ENCODE data around the gene PON3.

Gene PON3

DNA sequence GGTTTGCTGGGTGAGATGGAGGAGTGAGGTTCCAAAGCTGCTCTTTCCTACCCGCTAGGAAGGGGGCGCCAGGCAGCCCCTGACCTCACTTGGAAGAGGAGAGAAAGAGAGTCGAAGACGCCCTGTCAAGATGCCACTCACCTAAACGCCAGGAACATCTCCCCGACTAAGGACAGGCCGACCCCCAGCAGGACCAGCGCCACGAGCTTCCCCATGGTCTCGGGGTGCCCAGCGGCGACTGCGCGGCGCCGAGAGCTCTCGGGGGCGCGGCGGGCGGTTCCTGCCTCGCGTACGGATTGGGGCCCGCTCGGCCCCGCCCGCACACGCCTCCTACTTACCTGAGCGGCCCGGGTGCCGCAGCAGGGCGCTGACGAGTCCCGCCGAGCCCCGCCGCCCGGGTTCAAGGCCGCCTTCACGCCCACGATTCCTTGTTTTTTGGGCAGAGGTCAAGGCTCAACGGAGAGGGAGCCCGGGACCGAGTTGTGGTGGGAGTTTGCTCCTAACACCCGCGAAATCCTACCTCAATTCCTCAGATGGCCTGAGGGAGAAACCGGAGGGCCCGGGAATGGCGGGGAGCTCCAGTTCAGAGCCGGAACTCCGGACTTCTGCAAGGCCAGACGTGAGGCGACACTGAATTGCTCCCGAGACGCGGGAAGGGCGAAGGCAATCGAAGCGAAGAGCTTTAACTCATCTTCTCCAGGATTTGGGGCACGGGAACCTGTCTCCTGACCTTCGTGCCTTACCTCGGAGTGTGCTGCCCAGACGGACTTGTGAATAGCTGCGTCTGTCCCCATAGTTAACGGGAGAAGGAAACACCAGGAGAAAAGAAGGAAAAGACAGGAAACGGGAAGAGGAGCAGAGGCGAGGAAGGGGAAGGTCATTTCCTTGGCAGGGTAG is at the start of gene PON3:
Gene PON3, minus strand, starts transcription at position 240 of the 897 bp plus-strand sequence. Its CDS starts 25 bp downstream, at position 215.
- peak; percentile 57 for DNase-seq

DNA sequence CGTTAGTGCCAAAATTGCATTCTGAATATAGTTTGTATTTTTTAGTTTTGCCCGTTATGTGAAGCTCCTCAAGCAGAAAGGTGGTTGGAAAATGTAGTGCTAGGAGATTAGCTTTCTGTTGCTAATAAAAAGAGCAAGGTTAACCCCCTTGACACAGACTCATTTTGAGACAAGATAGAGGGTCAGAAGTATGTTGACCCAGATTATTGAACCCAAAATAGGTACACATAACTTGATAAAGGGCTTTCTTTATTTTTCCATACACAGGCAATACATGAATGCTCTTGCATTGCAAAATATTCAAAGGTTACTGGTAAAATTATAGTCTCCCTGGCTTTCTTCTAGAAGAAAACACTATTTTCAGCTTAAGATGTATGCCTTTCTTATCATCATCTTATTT is 48.6 kb upstream of the PON3 start:
- DNase-seq: no peak

DNA sequence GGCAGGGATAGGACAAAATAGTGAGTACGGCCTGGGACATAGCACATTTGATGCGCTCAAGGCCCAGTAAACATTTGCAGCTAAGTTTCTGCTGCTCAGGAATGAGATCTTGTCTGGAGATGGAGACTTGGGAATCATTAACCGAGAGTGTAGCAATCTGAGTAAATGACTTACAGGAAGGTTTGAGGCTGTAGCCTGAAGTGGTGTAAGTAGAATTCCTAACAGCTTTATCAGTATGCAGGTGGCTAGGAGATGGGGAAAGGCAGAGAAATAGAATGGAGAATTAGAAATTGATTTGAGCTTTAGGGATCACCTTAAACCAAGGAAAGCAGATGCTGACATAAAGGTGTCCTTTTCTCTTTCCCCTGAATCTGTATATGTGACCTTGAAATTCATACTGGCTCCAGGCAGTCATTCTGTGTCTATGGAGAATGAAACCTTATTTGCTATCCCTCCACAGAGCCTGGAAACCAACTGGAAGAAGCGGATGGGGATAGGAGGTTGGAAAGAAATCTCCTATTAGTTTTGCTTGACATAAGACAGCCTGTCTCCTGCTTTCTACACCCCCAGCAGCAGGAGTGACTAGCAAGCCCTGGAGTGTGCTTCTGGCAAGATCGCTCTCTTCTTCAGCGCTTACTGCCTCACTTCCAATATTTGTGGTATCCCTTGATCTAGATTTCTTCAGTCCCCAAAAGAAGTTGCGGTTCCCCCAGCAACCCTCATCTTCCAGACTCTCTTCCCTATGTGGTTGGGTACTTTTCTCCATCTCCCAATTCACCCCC is 45.1 kb upstream of the PON3 start:
- DNase-seq: no peak

DNA sequence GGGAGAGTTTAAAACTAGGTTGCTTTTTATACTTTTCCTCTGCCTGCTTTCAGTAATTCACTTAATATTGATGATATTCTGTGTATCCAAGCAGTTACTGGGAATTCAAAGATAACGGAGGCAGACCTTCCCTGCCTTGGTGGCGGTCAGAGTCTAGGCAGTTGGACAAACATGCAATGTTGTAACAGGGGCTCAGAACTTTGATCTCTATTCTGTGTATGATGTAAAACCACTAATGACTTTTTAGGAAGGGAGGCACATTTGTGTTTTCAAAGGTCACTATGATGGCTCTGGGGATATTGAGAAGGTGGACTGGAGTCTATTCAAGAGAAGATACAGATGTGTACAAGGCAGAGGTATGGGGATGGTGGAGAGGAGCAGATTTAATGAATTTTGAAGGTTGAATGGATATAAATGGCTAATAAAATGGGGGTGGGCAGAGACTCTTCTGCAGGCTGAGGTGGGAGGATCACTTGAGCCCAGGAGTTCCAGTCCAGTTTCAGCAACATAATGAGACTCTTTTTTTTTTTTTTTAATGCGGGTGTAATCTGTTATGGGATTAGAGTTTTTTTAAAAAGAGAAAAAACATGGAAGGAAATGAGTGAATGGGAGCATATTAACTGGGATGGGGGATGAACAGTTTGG is 44.3 kb upstream of the PON3 start:
- DNase-seq: no peak

DNA sequence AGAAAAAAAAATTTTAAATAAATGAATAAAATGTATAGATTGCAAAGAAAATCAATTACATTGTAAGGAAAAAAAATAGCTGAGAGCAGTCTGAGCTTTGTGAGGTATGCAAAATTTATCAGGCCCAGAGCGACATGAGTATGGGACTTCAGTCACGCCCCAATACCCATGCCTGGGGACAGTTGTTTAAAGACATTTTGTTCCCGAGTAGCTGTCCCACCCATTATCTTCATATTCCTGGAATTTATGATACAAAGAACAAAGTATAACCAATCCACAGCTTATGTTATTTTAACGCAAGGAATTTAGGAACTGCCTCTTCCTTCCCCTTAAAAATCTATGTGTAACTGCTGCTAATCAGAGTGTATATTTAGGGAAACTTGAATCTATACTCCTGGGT is 40.2 kb upstream of the PON3 start:
- DNase-seq: no peak

GRCh38 chr7:95435422-95435780 is 39.2 kb upstream of the PON3 start:
- DNase-seq: no peak

DNA sequence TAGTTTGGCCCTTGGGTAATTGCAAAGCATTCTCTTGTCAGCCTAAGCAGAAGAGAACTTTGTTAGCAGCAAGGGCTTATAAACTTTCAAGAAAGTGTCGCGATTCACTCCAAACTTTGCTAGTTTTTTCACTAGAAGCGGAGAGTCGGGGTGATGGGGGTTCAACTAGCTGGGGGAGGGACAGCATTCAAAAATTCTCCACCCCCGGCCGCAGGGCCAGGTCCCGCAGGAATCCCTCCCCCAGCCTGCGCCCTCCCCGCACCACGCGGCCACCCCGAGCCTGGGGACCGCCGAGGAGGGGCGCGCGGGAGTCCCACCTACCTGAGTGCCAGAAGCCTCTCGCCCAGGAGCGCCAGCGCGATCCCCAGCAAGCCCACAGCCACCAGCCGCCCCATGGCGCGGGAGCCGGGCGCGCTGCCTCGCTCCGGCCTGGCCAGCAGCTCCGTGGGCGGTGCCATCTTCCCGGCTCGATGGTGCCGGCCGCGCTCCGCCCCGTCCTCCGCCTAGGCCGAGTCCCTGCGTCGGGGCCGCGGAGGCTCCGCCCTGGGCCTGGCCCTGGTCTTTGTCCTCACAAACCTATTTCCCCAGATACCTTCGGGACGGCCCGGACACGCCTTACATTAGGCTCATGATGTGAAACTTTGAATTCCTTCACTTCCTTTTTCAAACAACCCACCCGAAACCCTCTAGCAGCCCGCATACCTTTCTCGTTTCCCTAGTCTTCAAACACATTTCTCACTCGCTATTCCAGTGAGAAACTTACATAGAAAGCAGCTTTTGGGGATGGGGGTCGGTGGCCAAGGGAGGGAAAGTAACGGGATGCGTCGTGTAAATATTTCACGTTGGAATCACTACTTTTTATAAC is 38.6 kb upstream of the PON3 start, which contains the start of gene PON2:
Gene PON2, minus strand, starts transcription at position 472 of the 865 bp plus-strand sequence. Its CDS starts 77 bp downstream, at position 395.
- DNase-seq: peak; percentile 71

DNA sequence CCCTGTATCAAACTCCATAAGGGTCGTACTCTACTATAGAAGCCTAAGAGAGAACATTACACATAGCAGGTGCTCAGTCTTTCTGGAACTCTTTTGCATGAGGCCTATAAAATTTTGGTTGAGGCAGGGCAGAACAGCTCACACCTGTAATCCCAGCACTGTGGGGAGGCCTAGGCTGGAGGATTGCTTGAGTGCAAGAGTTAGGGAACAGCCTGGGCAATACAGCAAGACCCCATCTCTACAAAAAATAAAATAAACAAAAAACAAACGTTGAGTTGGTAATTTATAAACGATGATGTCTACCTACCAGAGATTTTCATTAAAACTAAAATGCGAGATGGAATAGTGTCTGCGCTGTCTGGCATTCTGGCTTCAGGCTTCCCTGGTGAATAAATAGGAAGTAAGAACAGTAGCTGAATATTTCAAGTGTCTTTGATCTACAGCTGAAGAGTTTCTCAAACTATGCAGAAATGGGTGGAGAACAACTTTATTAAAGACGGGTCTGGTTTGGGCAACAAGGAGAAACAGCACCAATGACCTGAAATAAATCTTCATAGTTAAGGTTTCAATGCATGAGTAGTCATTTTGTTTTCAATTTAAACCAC is 37.9 kb upstream of the PON3 start:
- DNase-seq: no peak

GRCh38 chr7:95433129-95433528 is 37.0 kb upstream of the PON3 start:
- DNase-seq: no peak

GRCh38 chr7:95432606-95433005 is 36.4 kb upstream of the PON3 start:
- DNase-seq: no peak

- DNase-seq: no peak
Measured at GRCh38 chr7:95430864-95431263, 34.7 kb upstream of the PON3 start.

DNA sequence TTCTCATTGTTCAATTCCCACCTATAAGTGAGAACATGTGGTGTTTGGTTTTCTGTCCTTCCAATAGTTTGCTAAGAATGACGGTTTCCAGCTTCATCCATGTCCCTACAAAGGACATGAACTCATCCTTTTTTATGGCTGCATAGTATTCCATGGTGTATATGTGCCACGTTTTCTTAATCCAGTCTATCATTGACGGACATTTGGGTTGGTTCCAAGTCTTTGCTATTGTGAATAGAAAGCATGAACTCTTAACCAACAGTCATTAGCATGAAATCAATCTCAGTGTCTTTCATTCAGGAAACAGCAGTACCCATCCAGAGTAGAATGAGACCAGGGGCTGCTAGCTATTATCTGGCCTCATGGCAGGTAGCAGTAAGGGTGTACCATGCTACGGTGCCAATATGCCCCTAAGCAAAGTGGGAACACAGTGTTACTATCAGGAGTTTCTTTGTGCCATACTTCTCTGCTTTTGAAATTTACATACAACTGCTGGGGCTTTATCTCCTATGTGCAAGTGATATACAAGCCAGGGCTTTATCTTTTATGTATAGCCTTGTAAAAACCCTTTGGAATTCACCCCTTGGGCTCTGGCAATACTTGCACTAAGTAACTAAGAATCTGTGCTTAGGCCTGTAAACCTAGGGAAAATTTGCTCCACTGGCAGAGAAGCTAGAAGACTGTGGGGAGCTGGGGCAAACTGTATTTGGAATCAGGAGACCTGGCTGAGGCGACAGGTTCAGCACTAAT is 33.2 kb upstream of the PON3 start:
- DNase-seq: no peak

GRCh38 chr7:95427914-95428516 is 31.8 kb upstream of the PON3 start:
- no peak for DNase-seq

DNA sequence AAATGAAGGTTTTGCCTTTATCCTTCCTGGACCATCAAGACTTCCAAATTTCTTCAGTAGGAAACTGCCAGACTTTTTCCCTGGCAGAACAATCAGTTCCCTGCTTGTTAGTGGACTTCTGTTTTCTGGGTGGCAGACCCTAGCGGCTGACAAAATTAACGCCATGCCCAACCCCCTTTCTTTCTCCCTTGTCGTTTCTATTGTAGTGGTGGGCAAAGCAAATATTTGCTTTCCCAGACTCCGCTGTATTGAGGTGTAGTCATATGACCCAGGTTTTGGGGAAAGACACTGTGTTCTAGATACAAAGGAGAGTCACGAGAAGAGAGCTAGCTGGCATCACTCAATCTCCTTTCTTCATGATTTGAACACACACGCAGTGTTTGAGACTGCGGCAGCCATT is 31.0 kb upstream of the PON3 start:
- no peak for DNase-seq

GRCh38 chr7:95425694-95426093 is 29.5 kb upstream of the PON3 start:
- no peak for DNase-seq

DNA sequence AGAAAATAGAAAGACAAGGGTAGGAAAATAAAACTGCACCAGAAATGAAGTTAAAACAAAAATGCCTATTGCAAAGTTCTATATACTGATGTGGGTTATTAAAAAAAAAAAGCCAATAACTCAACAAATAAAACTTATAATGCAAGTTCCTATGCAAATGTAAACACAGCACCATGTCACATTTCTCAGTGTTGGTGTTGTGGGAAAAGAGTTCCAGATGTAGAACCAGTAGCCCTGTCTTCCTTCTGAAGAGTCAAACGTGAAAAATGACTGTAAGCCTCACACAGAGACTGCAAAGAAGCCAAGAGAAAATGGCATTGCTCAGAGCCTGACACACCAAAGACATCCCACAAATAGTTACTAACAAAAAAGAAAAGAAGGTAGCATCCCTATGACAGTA is 28.5 kb upstream of the PON3 start:
- no peak for DNase-seq

- no peak for DNase-seq
Measured at GRCh38 chr7:95421847-95422444, 25.8 kb upstream of the PON3 start.

DNA sequence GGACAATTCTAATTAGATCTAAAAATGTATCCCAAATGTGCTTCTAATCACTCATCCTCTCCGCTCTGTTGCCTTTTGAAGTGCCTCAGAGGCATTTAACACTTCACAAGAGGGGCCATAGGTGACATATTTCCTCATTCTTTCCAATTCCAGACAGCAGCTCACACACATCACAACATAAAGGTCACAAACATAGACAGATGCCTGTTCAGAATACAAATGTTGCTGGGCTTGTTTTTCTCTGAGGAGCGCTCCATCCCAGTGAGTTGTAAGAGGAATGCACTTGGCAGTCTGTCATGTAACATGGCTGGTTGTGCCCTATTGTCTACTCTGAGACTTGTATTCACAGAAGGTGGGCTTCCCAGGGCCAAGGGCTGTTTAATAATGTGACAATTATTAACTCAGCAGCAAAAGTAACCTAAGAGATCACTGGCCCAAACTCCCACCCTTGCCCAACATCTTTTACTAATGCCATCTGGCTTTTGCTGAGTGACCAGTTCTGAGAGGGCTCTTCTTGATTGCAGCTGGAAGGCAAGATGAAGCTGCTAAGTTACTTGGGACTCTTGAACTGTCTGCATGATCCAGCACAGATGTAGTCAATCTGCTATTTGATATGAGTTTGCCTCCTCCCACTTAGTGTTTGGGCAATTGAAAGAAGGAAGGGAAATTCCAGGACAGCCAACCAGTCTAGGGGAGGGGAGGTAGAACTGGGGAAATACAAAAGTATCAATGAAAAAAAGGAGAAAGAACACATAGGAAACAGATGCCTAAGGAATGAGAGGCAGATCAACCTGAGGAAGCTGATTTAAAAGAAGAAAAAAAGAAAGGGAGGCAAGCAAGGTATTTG is 25.0 kb upstream of the PON3 start:
- no peak for DNase-seq

- DNase-seq: no peak
Measured at GRCh38 chr7:95412075-95412474, 15.9 kb upstream of the PON3 start.
